Astrocyte (in vitro differentiated cells and primary cell): ENCODE measurements around the gene COG5. TPM values are rescaled to one million over a fixed set of nuclear protein-coding genes. Genes with fewer than 3 reads are reported as not detected.

Source experiments
- DNase-seq: peaks from one replicate; pipeline ENCODE4 v3.0.0-alpha.2; 2010; ENCODE audit warnings: low read depth
- FAIRE-seq: peaks from 2 replicates; lab custom pipeline; 2011; peaks lifted over from hg19 to GRCh38; lab: Jason Lieb, UNC
- H2AFZ ChIP-seq: 2 replicates; pipeline ENCODE4 v1.6.0; 2012; ENCODE audit warnings: low read depth, low read length, inconsistent platforms
- H3K27ac ChIP-seq: 2 replicates; pipeline ENCODE4 v1.5.1; 2011; ENCODE audit warnings: low read depth, low read length, inconsistent platforms
- H3K27me3 ChIP-seq: 2 replicates; pipeline ENCODE4 v1.6.0; 2011; ENCODE audit warnings: low read length, inconsistent platforms; ENCODE audit not compliant: insufficient read depth
- H3K36me3 ChIP-seq: 2 replicates; pipeline ENCODE4 v1.5.1; 2011; ENCODE audit warnings: low read length, inconsistent platforms; ENCODE audit not compliant: insufficient read depth
- H3K4me1 ChIP-seq: 2 replicates; pipeline ENCODE4 v1.5.1; 2011; ENCODE audit warnings: low read length, inconsistent platforms; ENCODE audit not compliant: insufficient read depth
- H3K4me2 ChIP-seq: 2 replicates; pipeline ENCODE4 v1.6.0; 2012; ENCODE audit warnings: low read length, inconsistent platforms
- H3K4me3 ChIP-seq: 2 replicates; pipeline ENCODE4 v1.5.1; 2011; ENCODE audit warnings: low read depth, mild to moderate bottlenecking, low read length, inconsistent platforms; ENCODE audit not compliant: insufficient read depth
- H3K79me2 ChIP-seq: 2 replicates; pipeline ENCODE4 v1.6.0; 2012; ENCODE audit warnings: mild to moderate bottlenecking, low read length, inconsistent platforms; ENCODE audit not compliant: insufficient read depth
- H3K9ac ChIP-seq: 2 replicates; pipeline ENCODE4 v1.6.0; 2012; ENCODE audit warnings: mild to moderate bottlenecking, low read length, inconsistent platforms
- H3K9me3 ChIP-seq: 2 replicates; pipeline ENCODE4 v1.5.1; 2012; ENCODE audit warnings: low read depth, mild to moderate bottlenecking, low read length, inconsistent platforms; ENCODE audit not compliant: insufficient read depth
- H4K20me1 ChIP-seq: 2 replicates; pipeline ENCODE4 v1.6.0; 2012; ENCODE audit warnings: low read length, inconsistent platforms; ENCODE audit not compliant: insufficient read depth
- H3K27ac Mint-ChIP-seq: one replicate; pipeline ENCODE4 v1.8.0; 2021; ENCODE audit warnings: mild to moderate bottlenecking, mixed read lengths; ENCODE audit not compliant: unreplicated experiment
- H3K27me3 Mint-ChIP-seq: one replicate; pipeline ENCODE4 v1.8.0; 2021; ENCODE audit warnings: low read depth, mixed read lengths; ENCODE audit not compliant: unreplicated experiment
- H3K36me3 Mint-ChIP-seq: one replicate; pipeline ENCODE4 v1.8.0; 2021; ENCODE audit warnings: low read depth, mixed read lengths; ENCODE audit not compliant: unreplicated experiment
- H3K4me1 Mint-ChIP-seq: one replicate; pipeline ENCODE4 v1.8.0; 2021; ENCODE audit warnings: low read depth, mixed read lengths; ENCODE audit not compliant: unreplicated experiment
- H3K4me3 Mint-ChIP-seq: one replicate; pipeline ENCODE4 v1.8.0; 2021; ENCODE audit warnings: mild to moderate bottlenecking, moderate library complexity, mixed read lengths; ENCODE audit not compliant: unreplicated experiment
- H3K9me3 Mint-ChIP-seq: one replicate; pipeline ENCODE4 v1.8.0; 2021; ENCODE audit warnings: mild to moderate bottlenecking, mixed read lengths; ENCODE audit not compliant: unreplicated experiment
- CTCF ChIP-seq: IDR thresholded peaks from 2 replicates; pipeline ENCODE4 v1.5.1; 2011; ENCODE audit warnings: low read depth, mild to moderate bottlenecking, inconsistent platforms, low read length, moderate library complexity; ENCODE audit not compliant: insufficient read depth
- EZH2 ChIP-seq: IDR thresholded peaks from 2 replicates; pipeline ENCODE4 v1.6.1; 2012; ENCODE audit warnings: mild to moderate bottlenecking, low read length, inconsistent platforms; ENCODE audit not compliant: insufficient read depth
- total RNA-seq: library from RNA; stranded (reverse); gene quantifications from 2 replicates; pipeline ENCODE4 v1.2.1, GENCODE V29; 2021

Gene COG5
- total RNA-seq, 1 donor from 2014 or later, result 57.1 TPM

GRCh38 chr7:107284911-107285479 lies 278.7 kb downstream of the COG5 start:
- H2AFZ ChIP-seq, result no peak overlapping the region
- H3K4me1 ChIP-seq, result no peaks in the 10 kb centered on the region
- no peaks in the 10 kb centered on the region for H3K27me3 Mint-ChIP-seq
- FAIRE-seq (no peak), DNase-seq (no peak)
- no peak overlapping the region for H3K27ac Mint-ChIP-seq
- H3K9me3 Mint-ChIP-seq, result no peaks in the 10 kb centered on the region
- peaks cover 3% of the 10 kb centered on the region for H3K36me3 ChIP-seq
- H3K4me1 Mint-ChIP-seq, result no peaks in the 10 kb centered on the region
- H3K9ac ChIP-seq, result no peak overlapping the region
- H3K27ac ChIP-seq, result no peak overlapping the region
- H3K4me3 ChIP-seq, result no peak overlapping the region
- TF ChIP-seq EZH2 (no peak), CTCF (no peak)
- H3K79me2 ChIP-seq, result no peaks in the 10 kb centered on the region
- no peaks in the 10 kb centered on the region for H4K20me1 ChIP-seq
- no peaks in the 10 kb centered on the region for H3K27me3 ChIP-seq
- no peaks in the 10 kb centered on the region for H3K9me3 ChIP-seq
- H3K36me3 Mint-ChIP-seq, result no peaks in the 10 kb centered on the region
- H3K4me2 ChIP-seq, result no peak overlapping the region
- no peak overlapping the region for H3K4me3 Mint-ChIP-seq

- no peaks in the 10 kb centered on the region for H3K4me1 Mint-ChIP-seq
- H3K9ac ChIP-seq, result no peak overlapping the region
- FAIRE-seq (no peak), DNase-seq (no peak)
- H2AFZ ChIP-seq, result no peak overlapping the region
- no peaks in the 10 kb centered on the region for H3K4me1 ChIP-seq
- TF ChIP-seq EZH2, result no peak
- no peak for TF ChIP-seq CTCF
- H3K9me3 Mint-ChIP-seq, result no peaks in the 10 kb centered on the region
- no peak overlapping the region for H3K4me3 ChIP-seq
- H3K27me3 Mint-ChIP-seq, result no peaks in the 10 kb centered on the region
- no peak overlapping the region for H3K4me2 ChIP-seq
- H3K36me3 Mint-ChIP-seq, result no peaks in the 10 kb centered on the region
- H3K27me3 ChIP-seq, result no peaks in the 10 kb centered on the region
- no peaks in the 10 kb centered on the region for H4K20me1 ChIP-seq
- no peak overlapping the region for H3K27ac ChIP-seq
- H3K36me3 ChIP-seq, result no peaks in the 10 kb centered on the region
- no peak overlapping the region for H3K27ac Mint-ChIP-seq
- no peaks in the 10 kb centered on the region for H3K79me2 ChIP-seq
- no peaks in the 10 kb centered on the region for H3K9me3 ChIP-seq
- no peak overlapping the region for H3K4me3 Mint-ChIP-seq
Observed at GRCh38 chr7:107277331-107277730, 286.4 kb downstream of the COG5 start.

- Mint-ChIP-seq H3K27me3 (no peaks in the 10 kb centered on the region), H3K9me3 (no peaks in the 10 kb centered on the region), H3K27ac (no peak overlapping the region), H3K36me3 (no peaks in the 10 kb centered on the region), H3K4me1 (no peaks in the 10 kb centered on the region), H3K4me3 (no peak overlapping the region)
- DNase-seq (no peak), FAIRE-seq (no peak)
- no peak overlapping the region for H3K9ac ChIP-seq
- H3K4me1 ChIP-seq, result no peaks in the 10 kb centered on the region
- no peaks in the 10 kb centered on the region for H4K20me1 ChIP-seq
- no peaks in the 10 kb centered on the region for H3K27me3 ChIP-seq
- H3K79me2 ChIP-seq, result no peaks in the 10 kb centered on the region
- H3K4me2 ChIP-seq, result no peak overlapping the region
- no peak overlapping the region for H2AFZ ChIP-seq
- H3K4me3 ChIP-seq, result no peak overlapping the region
- TF ChIP-seq CTCF (no peak), EZH2 (no peak)
- H3K27ac ChIP-seq, result no peak overlapping the region
- H3K36me3 ChIP-seq, result no peaks in the 10 kb centered on the region
- no peaks in the 10 kb centered on the region for H3K9me3 ChIP-seq
Observed at GRCh38 chr7:107276220-107276827, 287.4 kb downstream of the COG5 start.
